Measurements from ENCODE around the gene MCAM.

The MCAM gene

GRCh38 chr11:119324189-119324588, 7.3 kb upstream of the MCAM start:
- TF ChIP-seq ZNF274 (IDR thresholded peaks at IDR 0.05; ENCODE audit: low read depth, low read length): no peak
- no peak overlapping the region for H3K4me3 ChIP-seq (ENCODE audit: low read length)

GRCh38 chr11:119323532-119324033, 6.7 kb upstream of the MCAM start:
- H3K4me3 ChIP-seq (ENCODE audit: low read length): no peak overlapping the region
- no peak for TF ChIP-seq ZNF274 (IDR thresholded peaks at IDR 0.05; ENCODE audit: low read depth, low read length)

- no peak overlapping the region for H3K4me3 ChIP-seq (ENCODE audit: low read length)
- TF ChIP-seq ZNF274 (IDR thresholded peaks at IDR 0.05; ENCODE audit: low read depth, low read length): no peak
These were observed 6.1 kb upstream of the MCAM start for GRCh38 chr11:119322921-119323531.

GRCh38 chr11:119322360-119322739, 5.4 kb upstream of the MCAM start:
- H3K4me3 ChIP-seq (ENCODE audit: low read length): no peak overlapping the region
- no peak for TF ChIP-seq ZNF274 (IDR thresholded peaks at IDR 0.05; ENCODE audit: low read depth, low read length)

GRCh38 chr11:119320776-119321524, 4.0 kb upstream of the MCAM start:
- peak overlapping the region; percentile 47; the same call in 1 of the 2 replicates for H3K4me3 ChIP-seq (ENCODE audit: low read length)
- TF ChIP-seq ZNF274 (IDR thresholded peaks at IDR 0.05; ENCODE audit: low read depth, low read length): no peak

- no peak for TF ChIP-seq ZNF274 (IDR thresholded peaks at IDR 0.05; ENCODE audit: low read depth, low read length)
- peak overlapping the region; percentile 47; the same call in 1 of the 2 replicates for H3K4me3 ChIP-seq (ENCODE audit: low read length)
These were observed 3.4 kb upstream of the MCAM start for GRCh38 chr11:119320240-119320775.

- no peak for TF ChIP-seq ZNF274 (IDR thresholded peaks at IDR 0.05; ENCODE audit: low read depth, low read length)
- no peak overlapping the region for H3K4me3 ChIP-seq (ENCODE audit: low read length)
These were observed 2.8 kb upstream of the MCAM start for GRCh38 chr11:119319700-119320239.

GRCh38 chr11:119319136-119319699, 2.3 kb upstream of the MCAM start:
- TF ChIP-seq ZNF274 (IDR thresholded peaks at IDR 0.05; ENCODE audit: low read depth, low read length): no peak
- H3K4me3 ChIP-seq (ENCODE audit: low read length): no peak overlapping the region

GRCh38 chr11:119318240-119319135, 1.6 kb upstream of the MCAM start:
- no peak overlapping the region for H3K4me3 ChIP-seq (ENCODE audit: low read length)
- TF ChIP-seq ZNF274 (IDR thresholded peaks at IDR 0.05; ENCODE audit: low read depth, low read length): no peak

GRCh38 chr11:119317592-119318239, 786 bp upstream of the MCAM start:
- no peak for TF ChIP-seq ZNF274 (IDR thresholded peaks at IDR 0.05; ENCODE audit: low read depth, low read length)
- no peak overlapping the region for H3K4me3 ChIP-seq (ENCODE audit: low read length)

- no peak for TF ChIP-seq ZNF274 (IDR thresholded peaks at IDR 0.05; ENCODE audit: low read depth, low read length)
- H3K4me3 ChIP-seq (ENCODE audit: low read length): peak overlapping the region; percentile 3; the same call in 1 of the 2 replicates
These were observed 758 bp downstream of the MCAM start for GRCh38 chr11:119316016-119316728.
